Right ventricle myocardium superior (tissue), 1 donor: Measurements from ENCODE around the gene JKAMP. TPM values are rescaled to one million over a fixed set of nuclear protein-coding genes. Genes with fewer than 3 reads are reported as not detected.

ENCODE experiments used
- ATAC-seq: fragments of 200-7000 bp; cut with Tn5 transposase; one replicate; pipeline ENCODE4 v1.9.1; 2020; ENCODE audit warnings: mild to moderate bottlenecking; ENCODE audit not compliant: poor library complexity
- DNase-seq: peaks from one replicate; pipeline ENCODE4 v3.0.0-alpha.2; 2020
- intact Hi-C: fragments of 100-400 bp; cut with DNase I; formaldehyde crosslinking; loops from one replicate; pipeline ENCODE4 v1.11.2; 2022
- total RNA-seq: library from RNA; stranded (reverse); fragmentation: NEBNext Ultra II Directional; extraction: Animal tissue kit (Norgen Biotek cat#: 25700); gene quantifications from one replicate; pipeline ENCODE4 v1.2.1, GENCODE V29; 2021
- donor health status: DM: no; HTN: yes; CAD: no; lungs with severe emphysema.

JKAMP gene
- total RNA-seq, 1 donor from 2014 or later: 22.3 TPM

DNA sequence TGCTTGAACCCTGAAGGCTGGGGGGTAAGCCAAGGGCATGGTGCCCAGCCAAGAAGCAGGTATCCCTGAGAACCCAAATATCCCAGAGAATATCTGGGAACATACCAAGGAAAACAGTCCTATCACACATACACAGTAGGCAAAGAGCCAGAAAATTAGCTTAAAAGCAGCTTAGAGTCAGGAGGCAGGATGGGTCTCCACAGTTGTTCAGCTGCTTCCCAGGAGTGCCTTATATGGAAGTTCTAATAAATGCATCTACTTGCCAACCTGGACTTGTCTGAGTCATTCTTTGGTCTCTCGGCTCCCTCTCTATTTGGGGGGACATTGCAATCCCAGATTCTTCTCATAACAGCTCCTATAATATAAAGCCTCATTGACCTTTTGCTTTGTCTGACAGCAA, 10.1 kb upstream of the JKAMP start:
- intact Hi-C loops: no loop called here
- ATAC-seq (peak; percentile 22), DNase-seq (no peak)

DNA sequence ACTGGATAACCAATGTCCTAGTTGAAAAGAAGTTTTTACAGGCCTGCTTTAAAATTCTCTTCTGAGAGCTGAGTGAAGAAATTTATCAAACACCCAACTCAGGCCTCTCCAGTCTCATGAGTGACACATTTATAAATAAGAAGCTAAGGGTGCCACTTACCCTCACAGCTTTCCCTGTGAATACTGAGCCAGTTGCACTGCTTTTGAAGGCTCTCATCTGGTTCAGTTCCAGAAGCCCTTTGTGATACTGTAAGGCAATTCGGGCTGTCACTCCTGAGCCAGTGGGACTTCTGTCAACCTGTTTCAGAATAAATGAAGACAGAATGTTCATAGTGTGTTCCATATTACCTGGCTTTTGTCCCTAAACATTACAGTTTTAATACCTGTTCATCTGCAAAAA, 8.6 kb upstream of the JKAMP start:
- peak; percentile 71 for ATAC-seq
- DNase-seq: no peak
- intact Hi-C loops: no loop called here

DNA sequence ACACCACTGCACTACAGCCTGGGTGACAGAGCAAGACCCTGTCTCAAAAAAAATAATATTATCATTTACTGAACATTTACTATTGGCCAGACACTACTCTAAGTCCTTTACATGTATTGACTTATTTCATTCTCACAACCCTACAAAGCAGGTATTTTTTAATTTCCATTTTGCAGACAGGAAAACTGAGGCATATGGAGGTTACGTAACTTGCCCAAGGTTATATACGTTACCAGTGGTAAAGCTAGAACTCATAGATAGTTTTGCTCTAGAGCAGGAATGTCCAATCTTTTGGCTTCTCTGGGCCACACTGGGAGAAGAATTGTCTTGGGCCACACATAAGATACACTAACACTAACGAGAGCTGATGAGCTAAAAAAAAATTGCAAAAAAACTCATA, 5.8 kb upstream of the JKAMP start:
- DNase-seq: no peak
- intact Hi-C loops: no loop called here
- ATAC-seq: no peak

DNA sequence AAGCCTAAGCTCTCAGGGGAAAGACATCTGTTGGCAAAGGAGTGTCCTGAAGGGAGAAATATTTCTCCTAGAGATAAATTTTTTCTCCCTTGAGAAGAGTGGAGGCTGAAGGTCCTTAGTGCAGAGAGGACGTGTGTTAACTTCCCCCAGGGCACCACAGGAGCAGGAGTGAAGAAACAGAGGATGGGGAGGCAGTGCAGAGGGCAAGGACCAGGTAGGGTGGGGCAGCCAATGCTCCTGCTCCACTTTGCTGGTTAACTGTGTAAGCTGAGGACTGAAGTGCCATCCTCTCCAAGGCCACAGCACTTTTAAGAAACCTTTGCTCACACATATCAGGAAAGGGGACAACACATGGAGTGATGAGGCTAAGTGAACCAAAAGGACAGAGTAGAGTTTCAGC, 4.2 kb upstream of the JKAMP start:
- no peak for DNase-seq
- intact Hi-C loops: no loop called here
- no peak for ATAC-seq

DNA sequence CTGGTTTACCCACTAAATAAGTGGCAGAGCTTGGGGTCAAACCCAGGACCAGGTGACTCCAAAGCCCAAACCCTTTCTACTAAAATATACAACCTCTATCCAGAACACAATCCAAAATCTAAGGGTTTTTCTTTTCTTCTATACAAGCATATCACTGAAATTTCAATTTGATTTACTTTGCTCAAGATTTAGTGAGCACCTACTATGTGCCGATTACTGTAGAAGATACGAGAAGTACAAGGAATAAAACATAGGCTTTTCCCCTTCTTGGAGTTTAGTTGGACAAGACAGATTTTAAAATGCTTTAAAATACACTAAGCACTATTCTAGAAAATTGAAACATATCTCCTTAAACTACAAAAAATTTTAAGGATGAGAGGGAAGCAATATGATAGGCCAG, 2.9 kb upstream of the JKAMP start:
- ATAC-seq (no peak), DNase-seq (no peak)
- intact Hi-C loops: no loop called here

DNA sequence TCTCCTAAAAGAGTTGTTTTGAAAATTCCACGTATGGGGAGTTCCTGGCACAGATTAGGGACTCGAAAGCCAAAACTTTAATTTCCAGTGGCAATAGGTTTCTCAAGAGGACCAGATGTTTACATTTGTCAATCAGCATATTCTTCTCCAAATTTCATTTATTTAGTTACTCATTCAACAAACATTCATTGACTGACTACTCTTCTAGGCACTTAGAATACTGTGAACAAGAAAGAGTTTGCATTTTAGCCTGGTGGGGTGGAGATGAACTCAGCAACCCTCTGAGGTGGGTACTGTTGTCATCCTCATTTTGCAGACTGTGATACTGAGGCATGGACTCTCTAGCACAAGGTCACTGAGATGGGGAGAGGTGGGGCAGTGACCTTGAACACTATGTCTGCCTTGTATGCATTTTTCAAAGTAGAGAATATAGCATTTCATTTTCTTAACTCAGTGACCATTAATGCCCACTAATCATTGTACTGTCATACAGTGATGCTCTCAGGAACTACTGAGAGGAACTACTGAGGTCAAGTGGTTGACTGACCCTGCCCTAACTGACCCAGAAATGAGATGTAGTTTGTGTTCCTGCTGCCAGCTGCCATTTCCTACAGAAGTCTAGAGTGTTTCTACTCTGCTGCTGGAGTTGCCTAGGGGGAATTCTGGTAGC, 2.3 kb upstream of the JKAMP start:
- no peak for DNase-seq
- intact Hi-C loops: no loop called here
- ATAC-seq: no peak

DNA sequence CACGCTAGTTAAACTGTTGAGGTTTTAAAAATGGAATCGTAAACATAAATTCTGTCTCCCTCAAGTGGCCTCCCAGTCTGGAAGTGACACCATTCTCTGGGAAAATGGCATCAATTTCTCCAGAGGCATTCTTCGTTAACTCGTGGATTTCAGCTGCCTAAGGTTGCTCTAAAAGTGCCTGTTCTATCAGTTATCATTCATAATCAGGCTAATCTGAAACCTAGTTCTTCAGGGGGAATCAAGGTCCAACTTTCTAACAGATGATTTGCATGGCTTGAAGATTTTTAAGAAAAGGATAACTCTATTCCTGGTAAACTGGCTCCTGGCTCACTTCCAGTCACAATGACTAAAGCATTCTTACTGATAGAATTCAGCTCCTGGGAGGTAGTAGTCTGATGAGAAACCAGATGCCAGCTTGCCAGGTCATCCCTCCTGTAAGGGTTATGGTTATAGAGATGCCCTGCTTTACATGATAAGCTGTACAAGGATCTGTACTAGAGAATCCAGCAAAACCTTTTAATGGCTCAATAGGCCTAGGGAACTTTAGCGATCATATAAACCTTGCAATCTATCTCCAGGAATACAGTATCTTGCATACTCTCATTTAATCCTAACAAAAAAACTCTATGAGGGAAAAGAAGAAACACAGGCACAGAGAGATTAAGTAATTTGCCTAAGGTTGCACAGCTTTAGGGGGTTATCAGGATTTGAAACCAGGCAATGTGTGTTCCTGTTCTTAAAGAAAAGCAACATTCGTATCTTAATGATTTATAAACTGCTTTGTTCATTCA, 1.6 kb upstream of the JKAMP start:
- intact Hi-C loops: no loop called here
- no peak for DNase-seq
- no peak for ATAC-seq

DNA sequence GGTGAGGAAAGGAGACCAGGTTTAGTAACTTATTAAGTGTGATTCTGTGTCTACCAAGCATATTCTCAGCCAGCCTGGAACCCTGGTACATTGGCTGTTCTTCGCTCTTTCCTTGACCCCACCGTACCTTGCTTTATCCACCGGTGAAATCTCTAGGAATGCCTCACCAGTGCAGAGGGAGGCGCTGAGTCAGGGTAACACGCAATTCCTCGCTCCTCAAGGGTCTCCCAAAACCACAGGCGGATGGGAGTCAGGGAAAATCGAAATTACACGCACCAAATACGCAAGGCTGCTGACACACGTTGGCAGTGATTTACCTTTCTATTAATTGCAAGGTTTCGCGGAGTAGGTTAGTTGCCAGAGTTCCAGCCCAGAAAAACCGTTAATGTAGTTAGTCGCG, 954 bp upstream of the JKAMP start:
- DNase-seq (no peak), ATAC-seq (peak; percentile 4)
- intact Hi-C loops: no loop called here

DNA sequence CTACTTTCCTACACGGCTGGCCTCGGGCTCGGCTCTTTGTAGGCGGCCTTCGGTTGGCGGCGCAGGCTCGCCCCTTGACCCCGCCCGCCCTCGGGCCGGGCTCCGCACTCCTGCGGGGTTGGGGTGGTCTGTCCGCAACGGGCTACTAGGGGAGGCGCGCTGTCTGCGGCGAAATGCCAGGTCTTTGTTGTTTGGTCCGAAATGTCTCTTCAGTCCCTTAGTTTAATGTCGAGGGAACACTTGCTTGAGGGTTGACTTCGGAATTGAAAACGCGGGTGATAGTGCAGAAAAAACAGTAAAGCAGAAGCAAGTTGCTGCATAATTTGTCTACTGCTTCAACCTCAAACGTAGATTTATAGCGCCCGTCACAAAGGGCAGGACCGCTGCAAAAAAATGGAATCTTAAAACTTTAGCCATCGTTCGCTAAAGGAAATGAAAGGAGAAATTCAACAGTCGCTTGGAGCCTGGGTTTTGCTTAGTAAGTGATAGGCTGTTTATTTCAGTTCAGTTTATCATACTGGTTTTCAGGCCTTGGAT, 390 bp downstream of the JKAMP start:
- DNase-seq: no peak
- intact Hi-C loops: no loop called here
- ATAC-seq: peak; percentile 65

DNA sequence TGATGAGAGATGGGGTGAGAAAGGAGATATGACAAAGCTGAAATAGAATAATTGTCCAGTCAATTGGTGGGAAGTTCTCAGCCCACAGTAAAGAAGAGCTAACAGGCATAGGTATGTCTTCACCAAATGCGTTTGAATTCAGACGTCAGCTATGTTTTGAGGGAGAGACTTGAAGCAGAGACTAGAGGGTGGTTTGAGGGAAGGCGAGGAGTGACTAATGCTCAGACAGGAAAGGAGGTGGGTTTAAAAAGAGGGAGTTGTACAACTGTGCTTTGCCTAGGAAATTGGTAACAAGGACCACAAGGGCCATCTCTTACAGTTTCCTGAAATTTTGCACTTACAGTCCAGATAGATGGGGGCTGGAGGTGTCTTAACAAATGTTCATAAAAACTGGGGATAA, 6.4 kb downstream of the JKAMP start:
- intact Hi-C loops: no loop called here
- DNase-seq: no peak
- ATAC-seq: no peak

DNA sequence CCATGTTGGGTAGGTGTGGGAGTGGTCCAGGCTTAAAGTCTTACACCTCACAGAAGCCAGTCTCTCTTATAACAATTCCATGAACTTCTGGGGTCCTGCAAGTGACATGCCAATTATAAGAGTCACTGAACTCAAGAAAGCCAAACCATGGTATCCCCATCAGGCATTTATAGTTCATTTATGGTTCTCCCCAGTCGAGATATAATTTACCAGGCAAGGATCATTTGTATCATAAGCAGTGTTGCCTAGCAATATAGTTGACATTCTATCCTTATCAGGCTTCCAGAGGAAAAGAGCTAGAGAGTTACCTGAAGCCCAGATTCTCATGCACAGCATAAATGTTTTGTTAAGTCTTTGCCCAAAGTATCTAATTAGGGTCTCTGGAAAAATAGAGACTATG, 8.1 kb downstream of the JKAMP start:
- intact Hi-C loops: no loop called here
- no peak for DNase-seq
- ATAC-seq: peak; percentile 58

DNA sequence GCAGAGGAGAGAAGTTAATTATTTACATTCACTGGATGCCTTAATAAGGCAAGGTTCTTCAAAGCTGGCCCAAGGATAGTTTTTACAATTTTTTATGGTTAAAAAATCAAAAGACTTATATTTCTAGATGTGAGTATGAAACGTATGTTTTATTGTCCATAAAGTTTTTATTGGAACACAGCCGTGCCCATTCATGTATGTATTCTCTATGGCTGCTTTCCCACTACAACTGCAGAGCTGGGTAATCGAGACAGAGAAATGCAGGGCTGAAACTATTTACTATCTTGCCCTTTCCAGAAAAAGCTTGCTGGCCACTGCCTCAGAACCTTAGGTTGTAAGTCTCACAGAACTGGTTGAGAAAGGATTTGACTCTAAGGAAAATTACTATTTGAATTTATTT, 16.4 kb downstream of the JKAMP start:
- ATAC-seq (no peak), DNase-seq (no peak)
- intact Hi-C loops: no loop called here

DNA sequence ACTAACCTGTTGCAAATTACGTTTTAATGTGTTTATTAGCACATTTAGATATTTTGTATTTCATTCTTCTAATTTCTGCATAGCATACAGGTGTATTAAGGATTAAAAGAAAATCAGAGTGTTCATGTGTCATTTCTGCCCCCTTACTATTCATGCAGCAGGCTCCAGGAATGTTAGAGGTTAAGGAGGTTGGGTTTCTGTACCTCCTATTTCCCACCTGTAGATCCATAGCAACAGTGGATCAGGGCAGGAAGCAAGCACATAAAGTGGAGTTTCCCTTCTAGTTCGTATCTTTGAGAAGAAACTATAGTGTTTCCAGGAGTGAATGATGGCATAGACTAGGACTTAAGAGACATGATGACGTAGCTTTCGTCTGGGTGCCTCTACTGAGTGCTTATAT, 18.9 kb downstream of the JKAMP start:
- ATAC-seq: no peak
- intact Hi-C loops: no loop called here
- no peak for DNase-seq

DNA sequence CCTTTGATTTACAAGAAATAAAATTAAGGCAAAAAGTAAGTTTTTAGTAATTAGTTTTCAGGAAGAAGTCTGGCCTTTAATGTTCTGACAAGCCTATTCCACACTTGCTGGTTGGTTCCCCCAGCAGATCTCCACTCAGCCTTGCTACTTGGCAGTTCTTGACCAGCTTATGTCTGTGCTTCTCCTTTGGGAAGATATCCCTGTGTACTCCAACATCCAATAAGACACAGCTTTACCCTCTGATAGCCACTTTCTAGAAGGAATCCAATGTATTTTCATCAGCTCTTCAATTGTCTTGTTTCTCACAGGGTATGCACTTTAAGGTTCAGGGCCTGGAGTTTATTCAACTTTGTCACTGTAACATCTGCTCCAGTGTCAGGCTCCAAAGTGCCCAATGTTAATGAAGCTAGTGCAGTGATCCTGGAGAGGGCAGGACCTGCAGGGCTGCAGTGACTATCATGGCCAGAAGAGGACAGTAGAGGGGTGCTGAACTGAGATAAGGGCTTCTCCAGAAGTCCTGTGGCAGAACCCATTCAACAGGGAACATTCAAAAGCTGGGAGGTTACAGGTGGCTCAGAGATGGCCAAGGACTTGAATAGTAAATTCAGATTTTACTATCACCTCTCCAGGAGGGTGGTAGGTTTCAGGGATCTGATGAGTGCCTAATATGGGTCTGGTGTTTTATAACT, 22.9 kb downstream of the JKAMP start:
- no peak for DNase-seq

DNA sequence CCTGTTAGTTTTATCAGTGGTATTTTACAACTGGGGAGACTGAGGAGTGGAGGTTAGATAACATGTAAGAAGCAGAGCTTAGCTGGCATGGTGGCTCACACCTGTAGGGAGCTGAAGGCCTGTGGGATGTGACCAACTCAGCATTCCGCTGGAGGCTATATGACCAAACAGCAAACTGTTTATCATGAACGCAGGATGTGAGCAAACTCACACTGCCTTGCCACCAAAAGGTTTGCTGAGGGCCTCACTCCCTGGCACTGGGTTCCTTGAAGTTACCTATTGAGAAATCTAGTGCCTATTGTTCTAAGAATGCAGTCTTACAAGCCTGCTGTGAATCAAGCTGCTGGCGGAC, 23.4 kb downstream of the JKAMP start:
- intact Hi-C loops: no loop called here
- ATAC-seq (no peak), DNase-seq (no peak)

More for the DNA sequence above, 22.9 kb downstream of the JKAMP start:
- intact Hi-C loops: no loop called here
- ATAC-seq: peak; percentile 62

DNA sequence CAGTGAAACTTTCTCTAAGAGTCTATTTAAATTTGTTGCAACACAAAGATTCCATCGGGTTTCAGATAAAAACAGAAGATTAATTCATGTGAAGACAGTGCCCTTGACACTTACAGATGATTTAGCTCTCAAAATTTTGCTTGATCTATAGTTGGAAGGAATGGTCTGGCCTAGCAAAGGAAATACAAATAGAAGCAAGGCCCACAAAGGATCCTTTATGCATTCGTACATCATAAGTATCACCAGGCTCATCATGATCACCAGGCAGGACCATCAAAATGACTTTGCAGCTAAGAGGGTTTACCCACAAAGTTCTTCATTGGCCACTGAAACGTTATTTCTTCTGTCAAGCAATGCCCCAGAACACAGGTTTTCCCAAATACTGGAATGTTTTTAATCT, 24.8 kb downstream of the JKAMP start:
- DNase-seq (no peak), ATAC-seq (no peak)
- intact Hi-C loops: no loop called here

DNA sequence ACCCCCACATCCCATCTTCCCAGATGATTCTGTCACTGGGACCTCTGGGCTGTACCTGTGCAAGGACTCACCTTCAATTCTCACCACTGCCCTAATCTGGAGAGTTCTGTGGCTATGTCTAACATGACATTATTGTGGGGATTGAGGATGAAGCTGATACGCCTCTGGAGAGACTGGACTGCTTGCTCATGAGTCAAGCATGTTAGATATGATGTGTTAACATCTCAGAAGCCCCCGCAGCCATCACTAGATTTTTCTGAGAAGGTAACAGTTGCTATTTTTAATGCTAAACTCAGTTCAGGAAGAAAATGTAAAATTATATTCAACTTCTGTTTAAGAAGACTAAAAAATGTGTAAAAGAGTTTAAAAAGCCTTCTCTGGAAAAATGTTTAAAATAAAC, 25.7 kb downstream of the JKAMP start:
- intact Hi-C loops: no loop called here
- DNase-seq: no peak
- no peak for ATAC-seq

DNA sequence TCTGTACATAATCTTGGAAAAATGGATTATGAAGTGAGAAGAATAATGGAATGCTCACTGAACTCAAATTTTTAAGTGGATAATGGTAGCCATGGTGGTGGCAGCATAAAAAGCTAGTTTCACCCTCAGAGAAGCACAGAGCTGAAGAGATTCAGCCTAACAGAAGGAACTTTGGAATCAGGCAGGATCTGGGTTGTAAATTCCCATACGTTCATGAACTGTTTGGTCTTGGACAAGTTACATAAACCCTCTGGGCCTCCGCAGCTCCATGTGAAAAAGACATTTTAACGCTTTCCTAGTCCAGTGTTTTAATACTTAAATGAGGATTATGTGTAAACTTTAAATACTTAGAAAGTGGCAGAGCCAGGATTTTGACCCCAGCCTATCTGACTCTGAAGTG, 26.6 kb downstream of the JKAMP start:
- DNase-seq: no peak
- ATAC-seq: no peak
- intact Hi-C loops: no loop called here

DNA sequence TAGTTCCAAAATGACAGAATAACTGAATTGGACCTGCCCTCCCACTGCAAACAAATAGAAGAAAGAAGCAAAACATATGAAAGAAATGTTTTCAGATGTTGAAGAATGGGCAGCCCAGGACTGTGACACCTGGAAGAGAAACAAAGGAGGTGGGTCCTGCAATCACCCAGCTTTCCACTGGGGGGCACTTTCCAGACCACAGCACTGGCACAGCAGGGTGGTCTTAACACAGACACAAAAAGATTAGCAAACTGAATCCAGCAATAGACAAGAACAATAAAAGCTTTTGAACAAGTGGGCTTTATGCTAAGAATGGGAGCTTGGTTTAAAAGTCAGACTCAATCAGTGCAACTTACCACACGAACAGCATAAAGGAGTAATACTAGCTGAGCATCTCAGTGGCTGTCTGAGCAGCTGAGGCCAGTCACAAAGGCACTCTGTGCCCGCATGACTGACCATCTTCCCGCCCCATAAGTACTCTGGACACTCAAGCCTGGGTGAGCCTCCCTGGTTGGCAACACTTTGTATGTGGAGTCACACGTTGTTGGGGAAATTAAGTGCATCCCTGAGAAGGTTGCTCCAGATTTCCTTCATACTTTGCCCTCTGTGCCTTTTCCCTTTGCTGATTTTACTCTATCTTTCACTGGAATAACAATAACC, 27.7 kb downstream of the JKAMP start:
- DNase-seq (no peak), ATAC-seq (no peak)

More for the DNA sequence above, 27.7 kb downstream of the JKAMP start:
- intact Hi-C loops: no loop called here
